Activated T-helper 1 cell treated with anti-CD3 and anti-CD28 coated beads, Interleukin-2, amount 50 U/mL, for 16 hours (primary cell): ENCODE data around the gene RSPH10B.
"Not testable (repeated sequence)": the region's sequence is repeated elsewhere in the genome, so short reads cannot be mapped to it uniquely, and the experiment has no call there.

Source experiments
- DNase-seq, 2 donors: peaks; one replicate each; pipeline ENCODE4 v3.0.0-alpha.2; 2020; ENCODE audit warnings: low read depth in 1 of 2, low spot score in 1 of 2

Gene RSPH10B

GRCh38 chr7:5930290-5930689, 40.2 kb downstream of the RSPH10B start:
- DNase-seq: not testable (repeated sequence)

- DNase-seq: not testable (repeated sequence)
Measured at GRCh38 chr7:5926263-5926870, 44.1 kb downstream of the RSPH10B start.

DNA sequence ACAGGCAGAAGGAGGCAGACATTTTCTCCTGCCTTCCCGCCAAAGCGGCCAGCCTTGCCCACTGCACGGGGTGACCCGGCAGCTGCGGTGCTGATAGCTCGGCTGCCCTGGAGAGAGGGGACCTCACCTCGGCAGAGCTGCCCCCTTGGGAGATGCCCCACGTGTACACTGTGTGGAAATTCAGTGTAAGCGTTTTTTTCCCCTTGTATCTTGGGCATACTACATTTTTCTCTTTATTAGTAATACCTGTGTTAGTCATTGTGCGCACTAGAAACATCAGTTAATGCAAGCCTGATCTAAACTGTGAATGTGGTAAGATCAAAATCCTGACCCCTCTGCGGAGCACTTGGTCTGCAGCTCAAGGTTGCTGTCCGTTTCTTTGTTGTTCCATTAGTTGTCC, 45.9 kb downstream of the RSPH10B start:
- not testable (repeated sequence) for DNase-seq

DNA sequence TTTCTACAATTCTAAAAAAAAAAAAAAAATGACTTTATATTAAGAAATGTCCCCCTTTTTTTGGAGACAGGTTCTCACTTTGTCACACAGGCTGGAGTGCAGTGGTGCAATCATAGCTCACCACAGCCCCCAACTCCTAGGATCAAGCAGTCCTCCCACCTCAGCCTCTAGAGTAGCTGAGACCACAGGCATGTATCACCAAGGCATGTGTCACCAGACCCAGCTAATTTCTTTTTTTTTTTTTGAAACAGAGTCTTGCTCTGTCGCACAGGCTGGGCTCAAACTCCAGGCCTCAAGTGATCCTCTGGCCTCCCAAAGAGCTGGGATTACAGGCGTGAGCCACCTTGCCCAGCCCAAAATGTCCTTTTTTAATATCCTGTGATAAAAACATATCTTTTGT, 46.3 kb downstream of the RSPH10B start:
- not testable (repeated sequence) for DNase-seq

- DNase-seq: not testable (repeated sequence)
Measured at GRCh38 chr7:5916529-5916928, 54.0 kb downstream of the RSPH10B start.

DNA sequence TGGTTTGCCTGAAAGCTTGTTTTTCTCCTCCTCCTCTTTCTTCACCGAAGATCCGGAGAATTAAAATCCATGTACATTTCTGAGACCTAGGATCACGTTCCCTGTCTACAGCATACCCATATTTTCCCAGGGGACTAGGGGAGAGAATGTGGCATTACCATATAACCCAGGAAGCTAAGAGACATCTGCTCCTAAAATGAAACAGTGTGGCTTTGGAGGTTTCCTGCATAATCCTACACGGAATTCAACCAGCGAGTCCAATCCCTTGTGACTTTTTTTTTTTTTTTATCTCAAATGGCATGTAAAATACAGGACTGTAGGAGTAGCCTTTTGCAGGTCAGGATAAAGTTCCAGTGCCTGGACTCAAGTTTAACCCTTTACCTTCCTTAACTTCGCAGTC, 61.7 kb downstream of the RSPH10B start:
- not testable (repeated sequence) for DNase-seq

DNA sequence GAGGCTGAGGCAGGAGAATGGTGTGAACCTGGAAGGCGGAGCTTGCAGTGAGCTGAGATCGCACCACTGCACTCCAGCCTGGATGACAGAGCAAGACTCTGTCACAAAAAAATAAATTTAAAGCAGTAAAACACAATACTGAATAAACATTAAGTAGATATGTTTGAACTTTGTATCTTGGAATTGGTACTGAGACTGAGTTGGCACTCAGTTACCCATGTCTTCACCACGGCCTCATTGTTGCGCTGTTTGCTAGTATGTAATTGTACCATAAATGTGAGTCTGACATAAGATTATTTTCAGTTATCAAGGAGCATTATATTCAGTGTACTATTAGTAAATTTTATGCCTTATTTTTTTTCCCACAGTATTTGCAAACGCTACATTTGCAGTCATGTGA, 65.8 kb downstream of the RSPH10B start:
- DNase-seq: not testable (repeated sequence)

DNA sequence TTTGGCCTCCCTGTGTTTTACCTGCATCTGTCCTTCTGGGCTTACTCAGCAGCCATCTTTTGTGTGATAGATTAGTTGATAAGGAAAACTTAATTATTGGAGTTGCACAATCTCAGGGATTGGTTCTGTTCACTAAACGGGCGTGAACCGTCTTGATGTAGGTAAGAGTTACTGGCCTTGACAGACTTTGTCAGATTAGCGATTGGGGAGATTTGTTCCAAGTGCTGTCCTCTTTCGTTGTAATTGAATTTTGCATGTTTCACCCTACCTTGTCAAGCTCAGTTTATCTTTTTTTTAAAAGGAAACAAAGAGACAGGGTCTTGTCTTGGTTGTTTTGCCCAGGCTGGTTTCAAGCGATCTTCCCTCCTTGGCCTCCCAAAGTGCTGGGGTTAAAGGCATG, 67.5 kb downstream of the RSPH10B start:
- not testable (repeated sequence) for DNase-seq

DNA sequence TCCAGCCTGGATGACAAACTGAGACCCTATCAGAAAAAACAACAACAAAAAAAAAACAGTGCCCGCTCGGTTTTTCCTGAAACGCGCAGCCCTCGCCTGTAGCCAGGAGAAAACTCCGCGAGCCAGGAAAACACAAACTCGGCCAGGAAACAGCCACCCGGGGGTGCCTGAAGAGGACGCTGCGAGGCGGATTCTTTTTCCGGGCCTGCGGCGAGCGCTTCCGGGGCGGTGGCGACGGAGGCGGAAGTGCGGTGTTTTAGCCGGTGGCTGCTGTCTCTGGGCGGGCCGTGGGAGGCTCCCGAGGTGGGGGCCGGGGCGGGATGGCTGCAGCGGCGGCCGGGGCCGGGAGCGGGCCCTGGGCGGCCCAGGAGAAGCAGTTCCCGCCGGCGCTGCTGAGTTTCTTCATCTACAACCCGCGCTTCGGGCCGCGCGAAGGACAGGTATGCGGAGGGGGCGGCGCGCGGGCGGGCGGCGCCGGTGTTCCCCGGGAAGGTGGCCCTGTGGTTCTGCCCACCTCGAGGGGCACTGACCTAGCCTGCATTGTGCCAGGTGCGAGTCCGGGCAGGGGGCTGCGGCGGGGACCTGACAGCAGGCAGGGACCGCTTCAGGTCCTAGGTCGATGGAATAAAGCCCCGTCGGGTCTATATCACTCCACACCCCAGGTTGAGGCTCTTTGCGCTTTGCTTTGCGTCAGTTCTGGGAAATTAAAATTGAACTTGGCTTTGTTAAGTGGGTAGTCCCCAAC, 71.8 kb downstream of the RSPH10B start, which contains the start of gene CCZ1:
Gene CCZ1, plus strand, starts transcription at position 254 of the 745 bp plus-strand sequence. Its CDS starts 67 bp downstream, at position 321.
- DNase-seq: peak; percentile 10 to 58

DNA sequence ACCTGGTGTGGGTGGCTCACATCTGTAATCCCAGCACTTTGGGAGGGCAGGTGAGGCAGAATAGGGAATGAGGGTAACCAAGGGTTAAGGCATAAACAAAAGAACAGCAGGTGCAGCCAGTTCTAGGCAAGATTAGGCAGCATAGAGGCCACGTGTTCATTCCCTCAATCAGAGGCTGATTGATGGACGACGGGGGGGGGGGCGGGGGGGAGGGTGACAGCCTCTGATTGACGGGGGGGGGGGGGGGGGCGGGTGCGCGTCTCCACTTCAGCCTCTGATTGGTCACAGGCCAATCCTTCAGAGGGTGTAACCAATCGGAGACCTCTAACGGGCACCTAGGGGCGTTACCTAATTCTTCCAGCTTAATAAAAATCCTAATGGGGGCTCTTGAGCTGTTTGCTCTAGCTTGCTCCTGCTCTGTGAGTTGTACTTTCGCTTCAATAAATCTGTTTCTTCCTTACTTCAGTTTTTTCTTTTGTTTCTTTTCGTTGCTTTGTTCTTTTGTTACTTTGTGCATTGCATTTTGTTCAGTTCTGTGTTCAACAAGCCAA, 73.0 kb downstream of the RSPH10B start:
- DNase-seq: not testable (repeated sequence)

- no peak for DNase-seq
Measured at GRCh38 chr7:5892498-5892897, 78.0 kb downstream of the RSPH10B start.

GRCh38 chr7:5890244-5890643, 80.2 kb downstream of the RSPH10B start:
- DNase-seq: not testable (repeated sequence)

DNA sequence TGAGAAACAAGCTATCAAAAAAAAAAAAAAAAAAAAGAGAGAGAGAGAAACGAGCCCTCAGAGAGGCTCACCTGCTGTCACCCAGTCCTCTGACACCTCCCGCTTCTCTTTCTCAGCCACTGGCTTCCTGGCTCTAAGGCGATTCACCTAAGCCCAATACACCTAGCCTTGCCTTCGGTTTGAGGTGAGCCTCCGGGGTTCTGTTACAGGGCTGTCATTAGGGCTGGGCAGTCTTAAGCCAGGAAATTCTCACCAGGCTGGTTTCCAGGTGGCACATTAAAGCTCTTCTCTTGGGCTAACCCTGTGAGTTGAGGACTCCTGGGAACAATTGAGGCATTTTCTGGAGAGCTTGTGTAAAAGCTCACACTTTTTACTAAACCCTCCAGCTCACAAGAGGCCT, 82.5 kb downstream of the RSPH10B start:
- not testable (repeated sequence) for DNase-seq

- not testable (repeated sequence) for DNase-seq
Measured at GRCh38 chr7:5884431-5884830, 86.1 kb downstream of the RSPH10B start.

DNA sequence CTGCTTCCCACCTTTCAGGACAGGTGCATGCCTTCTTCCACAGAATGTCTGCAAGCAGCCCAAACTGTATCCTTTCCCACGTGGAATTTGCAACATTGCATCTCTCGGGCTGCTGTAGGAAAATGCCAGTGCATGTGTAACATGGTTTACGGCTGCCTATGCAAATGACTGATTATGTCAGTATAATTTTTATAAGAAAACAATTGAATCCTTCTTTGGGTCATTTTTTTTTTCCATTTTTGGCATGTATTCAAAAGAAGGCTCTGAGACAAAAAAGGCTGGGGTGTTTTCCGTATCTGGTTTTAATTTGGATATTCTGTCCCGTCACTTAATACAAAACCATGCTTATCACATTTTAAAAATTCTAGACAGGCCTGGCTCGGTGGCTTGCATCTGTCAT, 90.4 kb downstream of the RSPH10B start:
- not testable (repeated sequence) for DNase-seq

DNA sequence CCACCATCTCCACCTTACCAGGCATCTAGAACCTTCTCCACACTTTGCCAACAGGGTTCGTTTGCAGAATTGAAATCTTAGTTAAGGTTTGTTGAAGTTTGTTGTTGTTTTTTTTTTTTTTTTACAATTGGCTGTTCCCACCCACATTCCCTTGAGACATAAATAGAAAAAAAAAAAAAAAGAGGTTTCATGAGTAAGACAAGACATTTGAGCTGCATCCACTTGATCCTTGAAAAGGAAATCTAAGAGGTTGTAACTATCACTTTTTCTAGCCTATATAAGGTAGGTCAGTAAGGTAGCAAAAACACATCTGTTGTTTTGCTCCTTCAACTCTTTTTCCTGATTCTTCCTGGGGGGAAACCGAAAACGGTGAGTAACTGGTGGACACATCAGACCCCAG, 90.9 kb downstream of the RSPH10B start:
- not testable (repeated sequence) for DNase-seq
